A673 (cell line): Measurements from ENCODE around the gene JRKL. TPM values are rescaled to one million over a fixed set of nuclear protein-coding genes. Genes with fewer than 3 reads are reported as not detected.

Experiments
- BruUV-seq: library from RNA; stranded (reverse); fragments of 400-500 nt; replicated peaks from 2 replicates; lab custom pipeline; 2021; lab: Mats Ljungman, UMichigan
- CTCF ChIA-PET: fragments of 300-600 bp; sonication (Branson Sonifier 250); formaldehyde crosslinking; loops from one replicate; lab custom pipeline; 2022; ENCODE audit warnings: antibody characterized with exemption; lab: Charles Lee
- POLR2A ChIA-PET: fragments of 300-600 bp; sonication (Branson Sonifier 250); formaldehyde crosslinking; loops from one replicate; lab custom pipeline; 2022; ENCODE audit warnings: antibody characterized with exemption; ENCODE audit not compliant: low non-redundant PET; lab: Charles Lee
- DNase-seq: peaks from one replicate; pipeline ENCODE4 v3.0.0-alpha.2; 2015; ENCODE audit warnings: low spot score
- H3K27ac ChIP-seq: fragments of 200-600 bp; sonication (generic); 2 replicates; pipeline ENCODE4 v1.5.1; 2016; ENCODE audit warnings: mixed run types, low read depth, mild to moderate bottlenecking, mixed read lengths, antibody characterized with exemption, low read length; ENCODE audit not compliant: poor library complexity, severe bottlenecking
- H3K27me3 ChIP-seq: fragments of 200-600 bp; sonication (generic); replicated peaks from 2 replicates; pipeline ENCODE4 v1.6.1; 2017; ENCODE audit warnings: mixed run types, low read depth, mild to moderate bottlenecking, mixed read lengths, antibody characterized with exemption, low read length; ENCODE audit not compliant: insufficient read depth, poor library complexity
- H3K36me3 ChIP-seq: fragments of 200-600 bp; sonication (generic); 2 replicates; pipeline ENCODE4 v1.6.1; 2016; ENCODE audit warnings: mixed run types, mild to moderate bottlenecking, mixed read lengths, antibody characterized with exemption, low read length; ENCODE audit not compliant: insufficient read depth, poor library complexity, severe bottlenecking
- H3K4me1 ChIP-seq: fragments of 200-600 bp; sonication (generic); 2 replicates; pipeline ENCODE4 v1.6.1; 2017; ENCODE audit warnings: mixed run types, mild to moderate bottlenecking, mixed read lengths, antibody characterized with exemption, low read length; ENCODE audit not compliant: insufficient read depth, poor library complexity, severe bottlenecking
- H3K4me3 ChIP-seq: fragments of 200-600 bp; sonication (generic); 2 replicates; pipeline ENCODE4 v1.5.1; 2016; ENCODE audit warnings: low read depth, mixed run types, mild to moderate bottlenecking, mixed read lengths, low read length; ENCODE audit not compliant: poor library complexity, severe bottlenecking
- H3K9me3 ChIP-seq: fragments of 200-600 bp; sonication (generic); 2 replicates; pipeline ENCODE4 v1.6.1; 2016; ENCODE audit warnings: mixed run types, low read depth, mild to moderate bottlenecking, mixed read lengths, antibody characterized with exemption, low read length; ENCODE audit not compliant: poor library complexity, severe bottlenecking
- EZH2 ChIP-seq: fragments of 200-600 bp; sonication (generic); IDR thresholded peaks from 2 replicates; pipeline ENCODE4 v1.6.1; 2017; ENCODE audit warnings: borderline replicate concordance, low read depth, mild to moderate bottlenecking, mixed read lengths, antibody characterized with exemption, low read length; ENCODE audit not compliant: poor library complexity, severe bottlenecking
- intact Hi-C: fragments of 100-400 bp; cut with micrococcal nuclease; formaldehyde crosslinking; loops from one replicate; pipeline ENCODE4 v1.10.0; 2022; ENCODE audit not compliant: unreplicated experiment
- total RNA-seq: library from RNA; stranded (reverse); gene quantifications from 2 replicates; pipeline ENCODE4 v1.2.3, GENCODE V29; 2021
- TF ChIP-seq, protein P1 (sequence below): fragments of 300-800, 200-600 bp; sonication (generic); conservative IDR thresholded peaks from 2 replicates; pipeline ENCODE4 v1.5.1; 2017; ENCODE audit warnings: low read depth, mild to moderate bottlenecking, antibody characterized with exemption, low read length, moderate library complexity, mixed read lengths

The JRKL gene
- total RNA-seq, 1 experiment from 2014 or later, result 11.0 TPM

DNA sequence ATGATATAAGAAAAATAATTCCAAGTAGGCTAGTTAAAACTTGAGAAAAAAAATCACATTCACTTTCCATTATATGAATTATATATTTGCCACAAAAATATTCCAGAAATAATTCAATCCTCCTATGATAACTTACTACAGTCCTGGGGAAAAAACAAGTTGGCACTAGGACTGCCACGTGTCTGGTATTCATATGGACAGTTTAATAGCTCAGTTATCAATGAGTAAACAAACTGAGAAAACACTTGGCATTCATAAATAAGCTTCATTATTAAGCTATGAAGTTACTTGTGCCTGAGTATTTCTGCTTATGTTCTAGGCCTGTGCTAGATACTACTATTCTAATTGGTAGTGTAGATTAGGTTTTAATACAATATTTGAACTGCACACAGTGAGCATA is 24.3 kb upstream of the JRKL start:
- no peaks in the 10 kb centered on the region for H3K4me1 ChIP-seq
- no peaks in the 10 kb centered on the region for H3K27me3 ChIP-seq
- CTCF ChIA-PET, result no interaction called here
- H3K27ac ChIP-seq, result no peak overlapping the region
- TF ChIP-seq EZH2, result no peak
- TF ChIP-seq, protein P1, sequence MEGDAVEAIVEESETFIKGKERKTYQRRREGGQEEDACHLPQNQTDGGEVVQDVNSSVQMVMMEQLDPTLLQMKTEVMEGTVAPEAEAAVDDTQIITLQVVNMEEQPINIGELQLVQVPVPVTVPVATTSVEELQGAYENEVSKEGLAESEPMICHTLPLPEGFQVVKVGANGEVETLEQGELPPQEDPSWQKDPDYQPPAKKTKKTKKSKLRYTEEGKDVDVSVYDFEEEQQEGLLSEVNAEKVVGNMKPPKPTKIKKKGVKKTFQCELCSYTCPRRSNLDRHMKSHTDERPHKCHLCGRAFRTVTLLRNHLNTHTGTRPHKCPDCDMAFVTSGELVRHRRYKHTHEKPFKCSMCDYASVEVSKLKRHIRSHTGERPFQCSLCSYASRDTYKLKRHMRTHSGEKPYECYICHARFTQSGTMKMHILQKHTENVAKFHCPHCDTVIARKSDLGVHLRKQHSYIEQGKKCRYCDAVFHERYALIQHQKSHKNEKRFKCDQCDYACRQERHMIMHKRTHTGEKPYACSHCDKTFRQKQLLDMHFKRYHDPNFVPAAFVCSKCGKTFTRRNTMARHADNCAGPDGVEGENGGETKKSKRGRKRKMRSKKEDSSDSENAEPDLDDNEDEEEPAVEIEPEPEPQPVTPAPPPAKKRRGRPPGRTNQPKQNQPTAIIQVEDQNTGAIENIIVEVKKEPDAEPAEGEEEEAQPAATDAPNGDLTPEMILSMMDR, result no peak
- no peak for DNase-seq
- peaks cover 15% of the 10 kb centered on the region for H3K36me3 ChIP-seq
- intact Hi-C loops, result no loop called here
- H3K4me3 ChIP-seq, result no peak overlapping the region
- POLR2A ChIA-PET, result no interaction called here
- no TSS peak for BruUV-seq
- H3K9me3 ChIP-seq, result no peaks in the 10 kb centered on the region

- Histone ChIP-seq H3K4me1 (no peaks in the 10 kb centered on the region), H3K4me3 (no peak overlapping the region), H3K9me3 (no peaks in the 10 kb centered on the region), H3K27ac (no peak overlapping the region), H3K27me3 (no peaks in the 10 kb centered on the region), H3K36me3 (peaks cover 15% of the 10 kb centered on the region)
- ChIA-PET CTCF (no interaction called here), POLR2A (no interaction called here)
- intact Hi-C loops, result no loop called here
- TF ChIP-seq EZH2, result no peak
- TF ChIP-seq, protein P1, result no peak
- DNase-seq, result no peak
- no TSS peak for BruUV-seq
Measured at GRCh38 chr11:96366024-96366423, 23.8 kb upstream of the JRKL start.

GRCh38 chr11:96367342-96367741 is 22.5 kb upstream of the JRKL start:
- H3K27ac ChIP-seq, result no peak overlapping the region
- no peaks in the 10 kb centered on the region for H3K4me1 ChIP-seq
- H3K4me3 ChIP-seq, result no peak overlapping the region
- POLR2A ChIA-PET, result no interaction called here
- BruUV-seq, result no TSS peak
- H3K36me3 ChIP-seq, result peaks cover 21% of the 10 kb centered on the region
- H3K27me3 ChIP-seq, result no peaks in the 10 kb centered on the region
- no peaks in the 10 kb centered on the region for H3K9me3 ChIP-seq
- CTCF ChIA-PET, result no interaction called here
- intact Hi-C loops, result no loop called here
- no peak for DNase-seq
- TF ChIP-seq, protein P1, result no peak
- no peak for TF ChIP-seq EZH2
